Stimulated activated naive CD4-positive, alpha-beta T cell treated with Interleukin-2 at 50 U/mL for 16 hours (primary cell): ENCODE data around the gene KCNN2.

Experiments used
- DNase-seq: peaks from one replicate; lab custom pipeline; 2025; lab: John Stamatoyannopoulos, UW

The KCNN2 gene

DNA sequence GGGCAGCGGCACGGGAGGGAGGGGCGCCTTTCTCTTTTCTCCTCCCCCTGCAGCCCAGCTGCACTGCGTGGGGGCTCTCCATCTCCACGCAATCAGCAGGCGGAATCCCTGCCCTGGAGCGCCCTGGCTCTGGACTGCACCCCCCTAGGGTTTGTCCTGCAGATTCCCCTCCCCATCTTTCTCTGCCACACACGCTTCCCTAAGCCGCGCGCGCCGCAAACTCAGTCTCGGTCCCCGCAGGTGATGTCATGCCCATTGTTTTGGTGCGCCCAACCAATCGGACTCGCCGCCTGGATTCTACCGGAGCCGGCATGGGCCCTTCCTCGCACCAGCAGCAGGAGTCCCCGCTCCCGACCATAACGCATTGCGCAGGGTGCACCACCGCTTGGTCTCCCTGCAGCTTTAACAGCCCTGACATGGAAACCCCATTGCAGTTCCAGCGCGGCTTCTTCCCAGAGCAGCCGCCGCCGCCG is at the start of gene KCNN2:
Gene KCNN2, plus strand, starts transcription at position 347 of the 473 bp plus-strand sequence. Its CDS starts 70 bp downstream, at position 417.
- DNase-seq = no peak

DNA sequence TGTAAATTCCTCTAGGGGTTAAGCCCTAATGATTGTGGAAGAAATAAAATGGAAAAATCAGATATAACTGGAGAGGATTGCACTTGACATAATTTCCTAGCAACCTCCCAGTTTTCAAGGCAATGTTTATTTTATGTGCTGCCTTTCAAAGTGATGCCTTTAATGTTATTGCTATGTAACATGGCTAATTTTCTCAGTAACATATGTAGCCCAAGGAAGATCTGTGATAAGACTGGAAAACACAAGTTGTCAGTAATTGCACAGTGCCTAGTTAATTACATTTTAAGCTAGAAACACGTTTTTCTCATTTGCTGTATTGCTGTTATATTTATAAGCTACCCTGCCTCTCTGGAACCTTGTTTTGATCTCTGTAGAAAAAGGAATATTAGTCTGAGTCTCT is 49.2 kb upstream of the KCNN2 start:
- no peak for DNase-seq

DNA sequence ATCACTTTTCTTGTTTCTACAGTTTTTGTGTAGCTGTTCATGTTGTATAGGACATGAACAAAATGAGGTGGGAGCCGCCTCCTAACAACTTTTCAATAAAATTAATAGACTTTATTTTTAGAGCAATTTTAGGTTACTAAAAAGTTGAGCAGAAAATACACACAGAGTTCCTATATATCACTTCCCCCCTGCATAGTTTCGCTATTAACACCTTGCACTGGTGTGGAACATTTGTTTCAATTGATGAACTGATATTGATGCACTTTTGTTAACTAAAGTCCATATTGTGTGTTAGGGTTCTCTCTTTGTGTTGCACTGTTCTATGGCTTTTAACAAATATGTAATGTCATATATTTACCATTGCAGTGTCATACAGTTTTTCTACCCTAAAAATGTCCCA is 47.8 kb upstream of the KCNN2 start:
- DNase-seq = no peak

DNA sequence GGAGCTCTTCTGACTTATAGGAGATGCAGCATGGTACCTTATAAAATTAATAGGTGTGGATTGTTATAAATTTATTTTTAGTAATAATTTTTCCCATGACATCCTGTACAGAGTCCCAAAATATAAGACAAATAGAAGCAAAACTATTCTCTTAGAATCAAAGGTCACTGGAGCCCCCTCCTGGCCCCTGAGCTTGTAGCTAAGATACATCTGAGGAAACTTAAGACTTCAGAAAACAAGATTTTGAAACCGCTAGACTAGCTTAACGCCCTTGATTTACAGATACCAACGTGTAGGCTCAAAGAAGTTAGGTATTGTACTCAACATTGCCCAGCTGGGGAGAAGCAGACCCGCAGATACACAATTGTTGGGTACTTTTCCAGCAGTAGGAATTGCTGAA is 45.7 kb upstream of the KCNN2 start:
- no peak for DNase-seq

DNA sequence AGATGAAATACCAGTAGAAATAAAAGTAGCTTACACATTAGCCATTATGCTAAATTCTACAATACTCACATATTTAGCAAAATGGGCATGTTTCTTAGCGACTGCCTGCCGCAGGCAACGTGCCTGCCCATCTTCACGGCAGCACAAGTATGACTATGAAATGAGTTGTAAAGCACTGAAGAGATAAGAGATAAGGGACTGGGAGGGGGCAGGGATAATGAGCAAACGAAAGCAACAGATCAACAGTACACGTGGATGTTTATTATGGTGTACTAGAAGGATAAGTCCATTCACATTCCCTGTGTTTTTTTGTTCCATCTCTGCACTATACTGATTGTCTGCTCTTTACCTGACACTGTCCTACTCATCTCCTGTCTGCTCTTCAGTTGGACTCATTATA is 44.1 kb upstream of the KCNN2 start:
- no peak for DNase-seq

DNA sequence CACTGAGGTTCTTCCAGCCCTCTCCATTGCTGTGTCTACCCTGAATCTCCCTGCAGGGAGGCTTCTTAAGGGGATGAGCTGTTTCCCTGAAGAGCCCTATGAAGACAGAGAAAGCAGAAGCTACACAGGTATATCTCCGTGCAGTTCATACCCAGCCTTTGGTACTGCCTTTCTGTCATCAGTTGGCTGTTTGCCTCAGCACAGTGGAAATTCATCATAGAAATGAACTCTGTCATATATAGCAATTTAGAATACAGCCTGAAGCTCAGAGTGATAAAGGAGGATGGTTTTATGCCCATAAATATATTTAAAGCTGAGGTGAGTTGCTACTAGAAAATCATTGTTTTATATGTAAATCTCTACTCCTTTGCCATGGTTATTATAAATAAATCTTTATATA is 42.6 kb upstream of the KCNN2 start:
- no peak for DNase-seq

DNA sequence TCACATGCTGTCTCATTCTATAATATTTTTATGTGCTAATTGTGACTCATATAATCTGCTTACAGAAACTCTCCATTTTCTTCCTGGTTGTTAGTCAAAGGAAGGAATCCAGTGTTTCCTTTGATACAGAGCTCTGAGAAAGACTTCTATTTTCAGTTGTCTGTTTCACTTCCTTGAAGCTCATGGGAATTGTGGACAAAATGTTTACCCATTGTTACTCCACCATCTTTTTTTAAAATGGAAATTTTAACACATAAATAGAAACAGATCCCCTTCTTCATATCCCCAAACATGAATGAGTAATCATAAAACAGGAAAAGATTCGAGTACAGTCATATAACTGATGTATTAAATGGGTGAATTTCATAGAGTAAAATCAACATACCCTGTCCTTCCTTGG is 42.0 kb upstream of the KCNN2 start:
- DNase-seq = no peak

DNA sequence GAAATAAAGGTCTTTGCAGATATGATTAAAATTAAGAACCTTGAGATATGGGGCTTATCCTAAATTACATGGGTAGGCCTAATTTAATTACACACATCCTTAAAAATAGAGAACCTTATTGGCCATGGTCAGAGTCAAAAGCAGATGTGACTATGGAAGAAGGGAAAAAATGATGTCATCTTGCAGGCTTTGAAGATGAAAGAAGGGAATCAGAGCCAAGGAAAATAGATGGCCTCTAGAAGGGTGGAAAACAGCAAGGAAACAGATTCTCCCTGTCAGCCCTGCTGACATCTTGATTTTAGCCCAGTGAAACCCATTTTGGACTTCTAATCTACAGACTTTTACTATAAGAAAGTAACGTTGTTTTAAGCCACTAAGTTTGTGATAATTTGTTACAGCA is 37.6 kb upstream of the KCNN2 start:
- no peak for DNase-seq

DNA sequence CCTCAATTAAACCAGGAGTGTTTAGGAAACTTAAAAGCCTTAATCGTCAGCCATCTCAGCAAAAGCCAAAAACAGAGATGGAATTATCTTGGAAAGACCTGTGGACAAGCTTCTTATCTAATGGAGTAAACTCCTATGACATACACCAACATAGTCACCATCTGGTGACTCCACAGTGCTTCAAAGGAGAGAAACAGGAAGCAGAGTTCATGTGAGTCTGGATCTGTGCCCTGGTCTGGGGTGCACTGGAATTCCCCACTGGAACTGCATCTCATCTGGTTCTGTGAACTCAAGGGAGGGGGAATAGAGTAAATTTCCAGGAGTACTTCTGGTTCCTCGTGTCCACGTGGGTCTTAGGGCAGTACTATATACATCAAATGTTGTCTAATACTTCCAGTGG is 36.3 kb upstream of the KCNN2 start:
- no peak for DNase-seq

DNA sequence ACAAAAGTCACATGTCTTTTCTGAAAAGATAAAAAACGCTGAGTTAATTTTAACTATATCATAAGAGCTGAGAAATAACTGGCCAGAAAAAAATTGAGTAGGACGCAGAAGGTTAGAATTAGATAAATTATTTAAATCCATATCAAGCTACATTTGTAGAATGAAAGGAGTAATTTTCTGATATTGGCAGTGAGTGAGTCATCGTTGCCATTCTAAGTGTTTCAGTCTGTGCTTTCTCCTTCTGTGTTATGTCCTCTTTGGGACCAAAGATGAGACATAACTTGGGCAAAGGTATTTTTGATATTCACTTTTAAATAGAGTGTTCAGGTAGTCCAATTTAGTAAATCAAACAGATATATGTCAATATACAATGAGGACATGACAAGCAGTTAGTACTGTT is 34.4 kb upstream of the KCNN2 start:
- DNase-seq = no peak

DNA sequence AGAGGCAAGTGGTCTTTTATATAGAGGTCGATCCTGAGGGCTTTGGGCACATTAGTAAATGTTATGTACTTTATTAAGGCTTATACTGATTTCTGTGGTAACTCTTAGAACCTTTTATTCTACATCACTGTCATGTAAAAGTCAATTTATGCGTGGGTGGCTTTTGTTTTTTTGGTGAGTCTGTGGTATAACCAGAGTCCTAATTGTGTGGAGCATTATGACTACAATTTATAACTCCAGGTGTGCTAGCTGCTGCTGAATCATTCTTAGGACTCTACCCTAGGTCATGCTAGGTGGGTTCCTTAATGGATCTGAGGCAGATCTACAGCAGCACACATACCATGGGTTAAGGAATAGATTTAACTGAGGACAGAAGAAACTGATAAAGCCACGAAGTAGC is 33.9 kb upstream of the KCNN2 start:
- no peak for DNase-seq

DNA sequence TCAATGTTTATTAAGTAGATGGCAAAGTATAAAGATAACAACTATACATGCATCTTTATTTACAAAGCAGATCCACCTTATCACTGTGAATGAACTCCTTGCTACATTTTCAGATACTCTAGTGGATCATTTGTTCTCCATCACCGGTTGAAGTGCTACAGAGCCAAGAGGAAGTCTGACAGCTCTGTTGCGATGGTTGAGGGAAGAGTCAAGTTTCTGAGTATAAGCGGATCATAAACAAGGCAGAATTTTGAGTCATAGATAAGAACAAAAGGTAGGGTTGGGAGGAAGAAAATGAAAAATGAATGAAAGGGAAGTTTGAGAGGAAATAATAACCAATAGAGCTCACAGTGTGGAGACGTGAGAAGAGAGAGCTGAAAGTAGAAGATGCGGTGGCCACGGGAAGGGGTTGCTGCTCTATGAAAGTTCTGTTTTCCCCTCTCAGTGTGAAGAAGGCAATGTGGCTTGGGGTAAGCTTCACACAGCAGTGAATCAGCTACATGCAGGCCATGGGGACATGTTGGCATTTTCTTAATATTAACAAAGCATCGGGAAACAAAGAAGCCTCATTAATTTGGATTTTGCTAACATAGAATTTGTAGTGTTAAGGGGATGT is 30.8 kb upstream of the KCNN2 start:
- no peak for DNase-seq

DNA sequence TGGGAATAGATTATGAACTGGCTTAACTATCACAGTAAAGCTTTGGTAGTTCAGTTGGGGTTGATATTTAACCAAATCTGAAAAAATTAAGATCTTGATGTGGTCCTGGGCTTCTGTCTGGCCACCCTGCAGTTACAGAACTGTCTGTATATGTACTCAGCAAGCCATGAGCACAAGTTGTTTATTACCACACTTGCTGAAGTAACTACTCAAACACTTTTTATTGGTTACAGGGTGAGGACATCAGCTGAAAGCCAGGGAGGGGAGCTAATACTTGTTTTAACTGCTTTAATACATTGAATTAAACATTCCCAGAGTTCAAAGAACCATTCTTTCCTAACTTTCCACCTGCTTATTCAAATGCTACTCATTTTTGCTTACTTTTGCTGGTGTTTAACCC is 29.4 kb upstream of the KCNN2 start:
- no peak for DNase-seq

DNA sequence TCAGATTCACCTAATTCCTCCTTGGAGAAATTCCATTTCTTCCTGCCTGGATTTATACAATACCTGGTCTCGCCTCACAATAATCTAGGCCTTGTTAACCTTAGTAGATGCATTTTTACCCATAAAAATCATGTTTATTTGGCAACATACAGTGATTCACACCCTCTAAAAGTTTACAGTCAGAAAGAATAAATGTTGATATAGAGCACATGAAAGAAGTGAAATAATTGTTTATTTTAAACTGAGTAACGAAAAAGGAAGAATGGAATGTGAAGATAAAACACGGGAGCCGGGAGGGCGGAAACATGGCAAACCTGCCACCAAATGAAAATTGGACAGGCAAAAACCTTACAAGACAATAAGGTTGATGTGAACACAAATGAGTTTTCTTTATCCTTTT is 28.9 kb upstream of the KCNN2 start:
- DNase-seq = no peak

DNA sequence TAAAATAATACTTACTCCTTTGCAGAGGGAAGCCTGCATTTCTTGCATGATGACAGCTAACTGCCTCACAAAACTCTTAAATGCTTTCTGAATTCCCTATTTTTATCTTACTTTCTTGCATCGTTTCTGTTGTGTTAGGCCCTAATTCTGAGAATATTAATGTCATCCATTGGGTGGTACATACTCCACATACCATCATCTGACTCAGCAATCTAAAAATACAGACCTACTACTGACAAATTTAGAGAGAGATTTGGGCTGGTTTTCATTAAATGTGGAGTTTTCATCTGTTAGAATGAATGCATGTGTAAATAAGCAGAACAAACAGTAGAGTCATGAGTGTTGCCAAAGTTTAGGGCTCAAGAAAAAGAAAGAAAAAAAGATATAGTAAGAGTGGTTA is 26.5 kb upstream of the KCNN2 start:
- no peak for DNase-seq

DNA sequence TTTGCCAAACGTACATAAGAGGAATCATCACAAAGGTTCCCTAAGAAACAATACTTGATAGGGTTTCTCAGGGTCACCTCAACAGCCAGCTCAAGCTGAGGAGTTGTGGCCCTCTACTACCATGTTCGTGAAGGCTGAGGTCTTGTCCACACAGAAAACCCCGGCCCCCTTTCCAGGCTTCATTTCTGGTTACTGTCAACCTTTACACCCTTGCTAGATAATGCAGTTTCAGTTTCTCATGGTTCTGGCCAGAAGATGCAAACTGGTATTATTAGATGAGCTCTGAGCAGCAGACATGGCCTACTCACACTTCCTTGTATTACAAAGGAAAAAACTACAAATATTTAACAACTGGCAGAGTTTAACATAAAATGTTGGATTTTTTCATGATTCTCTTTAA is 22.8 kb upstream of the KCNN2 start:
- no peak for DNase-seq

DNA sequence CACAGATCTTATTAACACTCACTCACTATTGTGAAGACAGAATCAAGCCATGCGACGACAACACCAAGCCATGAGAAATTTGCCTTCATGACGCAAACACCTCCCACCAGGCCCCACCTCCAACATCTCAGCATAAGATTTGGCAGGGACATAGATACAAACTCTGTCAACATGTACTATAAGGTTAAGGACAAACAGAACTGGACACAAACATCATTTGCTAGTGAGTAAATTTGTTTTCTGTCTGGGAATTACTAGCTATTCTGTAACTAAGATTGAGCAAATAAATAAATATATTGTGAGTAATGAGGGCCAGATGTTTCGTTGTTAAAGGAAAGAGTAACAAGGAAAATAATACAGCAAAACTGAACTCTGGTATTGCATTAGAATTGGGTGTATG is 15.7 kb upstream of the KCNN2 start:
- no peak for DNase-seq

DNA sequence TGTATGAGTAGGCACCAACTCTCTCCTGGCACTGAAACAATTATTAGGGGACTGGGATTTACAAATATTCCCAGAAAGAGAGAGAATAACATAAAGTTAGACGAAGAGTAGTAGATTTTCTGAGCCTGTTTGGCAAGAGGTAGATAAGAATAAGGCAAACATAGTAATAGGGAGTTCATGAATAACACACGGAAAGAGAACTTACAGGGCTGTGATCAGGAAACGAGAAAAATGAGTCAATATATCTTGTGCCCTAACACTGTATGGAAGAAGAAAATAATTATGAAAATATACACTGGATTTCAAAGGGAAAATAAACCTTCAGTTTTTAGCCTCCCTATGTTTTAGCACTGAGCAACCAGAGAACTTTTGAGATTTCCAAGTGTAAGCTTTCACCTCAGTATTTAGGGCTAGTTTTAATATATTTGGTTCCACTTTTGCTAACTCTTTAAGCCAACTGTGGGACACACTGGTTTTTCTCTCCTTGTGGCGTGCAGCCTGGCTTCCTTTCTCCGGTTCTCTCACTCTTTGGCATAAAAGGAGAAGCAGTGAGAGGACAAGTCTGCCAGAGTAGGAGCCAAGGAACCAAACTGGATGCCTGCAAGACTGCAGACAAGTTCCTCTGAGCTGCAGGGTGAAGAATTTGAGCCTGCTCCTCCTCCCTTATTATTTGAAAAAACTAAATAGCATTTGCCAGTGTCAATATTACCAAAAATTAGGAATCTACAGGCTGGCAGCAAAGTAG is 6.6 kb upstream of the KCNN2 start:
- DNase-seq = no peak

DNA sequence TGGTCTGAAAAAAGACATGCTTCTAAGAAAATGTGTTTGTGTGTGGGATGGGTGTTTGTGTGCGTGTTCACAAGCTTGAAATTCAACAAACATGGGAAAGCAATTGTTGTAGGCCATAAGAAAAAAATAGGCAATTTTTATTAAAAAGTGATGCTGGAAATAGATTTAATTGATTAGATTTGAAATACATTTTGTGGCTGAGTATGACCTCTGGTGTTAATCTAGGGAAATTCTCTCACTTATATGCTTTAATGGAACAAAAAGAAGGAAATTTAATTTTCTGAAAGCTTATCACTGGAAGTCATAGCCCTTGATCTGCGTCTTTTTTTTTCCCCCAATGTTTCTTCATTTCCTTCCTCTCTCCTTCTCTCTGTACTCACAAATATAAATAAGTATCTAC is 3.5 kb upstream of the KCNN2 start:
- DNase-seq = no peak

DNA sequence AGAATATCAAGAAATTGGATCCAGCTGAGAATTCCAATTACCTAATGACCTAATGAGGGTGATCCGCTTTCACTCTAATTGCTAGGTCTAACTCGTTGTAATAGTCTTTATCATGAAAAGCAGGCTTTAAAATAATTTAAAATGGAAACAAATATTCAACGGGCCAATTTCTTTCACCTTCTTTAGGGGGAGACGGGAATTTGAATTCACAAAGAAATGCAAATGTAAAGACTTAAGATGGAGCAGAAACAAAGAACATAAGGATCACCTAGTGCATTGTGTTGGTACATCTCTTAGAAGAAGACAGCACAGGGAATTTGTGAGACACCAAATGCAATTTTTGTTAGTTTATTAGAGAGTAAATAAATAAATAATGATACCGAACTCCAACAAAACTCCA is 1.5 kb upstream of the KCNN2 start:
- no peak for DNase-seq

DNA sequence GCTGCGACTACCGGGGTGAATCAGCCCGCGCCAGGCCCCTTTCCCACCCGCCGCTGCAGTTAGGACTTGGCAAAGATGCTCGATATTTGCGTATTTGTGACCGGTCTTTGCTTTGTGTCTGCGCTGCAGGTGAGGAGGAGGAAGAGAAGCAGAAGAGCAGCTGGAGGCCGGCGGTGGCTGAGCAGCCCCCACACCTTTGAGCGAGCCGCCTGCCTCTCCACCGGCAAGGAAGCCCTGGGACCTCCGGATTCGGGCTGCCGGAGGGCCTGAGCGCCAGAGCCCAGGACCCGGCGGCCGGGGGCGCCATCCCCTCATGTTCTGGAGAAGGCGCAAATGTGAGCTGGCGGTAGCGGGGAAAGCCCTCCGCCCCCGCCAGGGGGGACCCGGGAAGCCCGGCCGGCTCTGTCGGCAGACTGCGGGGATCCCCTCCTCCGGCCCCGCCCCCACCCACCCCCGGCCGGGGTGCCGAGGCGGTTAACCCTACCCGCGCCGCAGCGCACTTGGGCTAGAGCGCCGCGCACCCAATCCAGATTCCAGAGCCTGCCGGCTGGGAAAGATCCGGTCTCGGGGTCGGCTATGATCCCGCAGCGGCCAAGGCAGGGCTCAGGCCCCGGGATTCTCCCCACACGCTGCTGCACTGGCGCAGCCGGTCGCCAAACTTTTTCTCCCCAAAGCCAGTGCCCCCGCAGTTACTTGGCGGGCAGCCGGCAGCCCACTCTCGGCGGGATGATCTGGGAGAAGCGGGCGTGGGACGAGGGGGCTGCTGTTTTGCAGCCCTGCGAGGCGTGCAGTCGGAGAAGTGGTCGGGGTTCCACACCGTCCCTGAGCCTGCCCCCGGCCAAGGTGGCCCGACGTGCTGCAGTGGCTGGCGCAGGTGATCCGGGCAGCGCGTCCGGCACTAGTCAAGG is 800 bp upstream of the KCNN2 start:
- no peak for DNase-seq

DNA sequence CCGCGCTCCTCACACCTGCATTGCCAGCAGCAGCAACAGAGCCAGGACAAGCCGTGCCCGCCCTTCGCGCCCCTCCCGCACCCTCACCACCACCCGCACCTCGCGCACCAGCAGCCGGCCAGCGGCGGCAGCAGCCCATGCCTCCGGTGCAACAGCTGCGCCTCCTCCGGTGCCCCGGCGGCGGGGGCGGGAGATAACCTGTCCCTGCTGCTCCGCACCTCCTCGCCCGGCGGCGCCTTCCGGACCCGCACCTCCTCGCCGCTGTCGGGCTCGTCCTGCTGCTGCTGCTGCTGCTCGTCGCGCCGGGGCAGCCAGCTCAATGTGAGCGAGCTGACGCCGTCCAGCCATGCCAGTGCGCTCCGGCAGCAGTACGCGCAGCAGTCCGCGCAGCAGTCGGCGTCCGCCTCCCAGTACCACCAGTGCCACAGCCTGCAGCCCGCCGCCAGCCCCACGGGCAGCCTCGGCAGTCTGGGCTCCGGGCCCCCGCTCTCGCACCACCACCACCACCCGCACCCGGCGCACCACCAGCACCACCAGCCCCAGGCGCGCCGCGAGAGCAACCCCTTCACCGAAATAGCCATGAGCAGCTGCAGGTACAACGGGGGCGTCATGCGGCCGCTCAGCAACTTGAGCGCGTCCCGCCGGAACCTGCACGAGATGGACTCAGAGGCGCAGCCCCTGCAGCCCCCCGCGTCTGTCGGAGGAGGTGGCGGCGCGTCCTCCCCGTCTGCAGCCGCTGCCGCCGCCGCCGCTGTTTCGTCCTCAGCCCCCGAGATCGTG is 517 bp downstream of the KCNN2 start:
- DNase-seq = no peak
